Calu3 (cell line): ENCODE results near the gene LRRC38. TPM values are rescaled to one million over a fixed set of nuclear protein-coding genes. Genes with fewer than 3 reads are reported as not detected.
"Not testable (repeated sequence)": the region's sequence is repeated elsewhere in the genome, so short reads cannot be mapped to it uniquely, and the experiment has no call there.

Experiments
- Bru-seq: library from RNA; stranded (reverse); fragments of 400-500 nt; gene quantifications from one replicate; lab custom pipeline; 2021; lab: Mats Ljungman, UMichigan
- BruChase-seq, 2 experiments: library from RNA; stranded (reverse); fragments of 400-500 nt; gene quantifications; one replicate each; lab custom pipeline; 2021; lab: Mats Ljungman, UMichigan
- BruUV-seq: library from RNA; stranded (reverse); fragments of 400-500 nt; replicated peaks from 2 replicates; lab custom pipeline; 2021; lab: Mats Ljungman, UMichigan
- CTCF ChIA-PET: fragments of 300-600 bp; sonication (Branson Sonifier 250); formaldehyde crosslinking; loops from one replicate; lab custom pipeline; 2022; ENCODE audit warnings: antibody characterized with exemption; lab: Charles Lee
- DNase-seq: peaks from one replicate; pipeline ENCODE4 v3.0.0; 2022
- H3K27ac Mint-ChIP-seq: one replicate; pipeline ENCODE4 v1.8.0; 2022; ENCODE audit warnings: mixed read lengths; ENCODE audit not compliant: unreplicated experiment
- H3K27me3 Mint-ChIP-seq: one replicate; pipeline ENCODE4 v1.8.0; 2022; ENCODE audit warnings: mixed read lengths; ENCODE audit not compliant: unreplicated experiment
- H3K36me3 Mint-ChIP-seq: one replicate; pipeline ENCODE4 v1.8.0; 2022; ENCODE audit warnings: mild to moderate bottlenecking, moderate library complexity, mixed read lengths; ENCODE audit not compliant: insufficient read depth, unreplicated experiment
- H3K4me1 Mint-ChIP-seq: one replicate; pipeline ENCODE4 v1.8.0; 2022; ENCODE audit warnings: mild to moderate bottlenecking, low read depth, mixed read lengths; ENCODE audit not compliant: unreplicated experiment
- H3K4me3 Mint-ChIP-seq: one replicate; pipeline ENCODE4 v1.8.0; 2022; ENCODE audit warnings: mild to moderate bottlenecking, low read depth, moderate library complexity, mixed read lengths; ENCODE audit not compliant: unreplicated experiment
- H3K9me3 Mint-ChIP-seq: one replicate; pipeline ENCODE4 v1.8.0; 2022; ENCODE audit warnings: low read depth, mixed read lengths; ENCODE audit not compliant: unreplicated experiment
- CTCF ChIP-seq: fragments of 200-600 bp; IDR thresholded peaks from one replicate; pipeline ENCODE4 v1.8.0; 2022; ENCODE audit warnings: antibody characterized with exemption; ENCODE audit not compliant: unreplicated experiment
- intact Hi-C: fragments of 100-400 bp; cut with micrococcal nuclease; formaldehyde crosslinking; loops from one replicate; pipeline ENCODE4 v1.10.0; 2022; ENCODE audit not compliant: unreplicated experiment
- long read RNA-seq: library from polyadenylated mRNA; stranded (forward); transcript quantifications from one replicate; pipeline ENCODE4 v2.0.0, GENCODE V29; 2022
- total RNA-seq: library from RNA; stranded (reverse); gene quantifications from 2 replicates; pipeline ENCODE4 v1.2.3, GENCODE V29; 2022

LRRC38 gene
- total RNA-seq (not detected in 2 replicates), Bru-seq, nascent RNA (not detected), BruChase-seq, experiment 1, labeled RNA remaining after a 6-hour chase (not detected), BruChase-seq, experiment 2, labeled RNA remaining after a 2-hour chase (not detected)
- long read RNA-seq: 0 reads

GRCh38 chr1:13513895-13514546 lies at the start of gene LRRC38:
LRRC38 (minus strand) TSS chr1:13514003; CDS start chr1:13513593, 410 bp downstream.
- Mint-ChIP-seq H3K4me3 (no peak within 1 kb of the TSS), H3K27me3 (no peaks in the 10 kb centered on the region), H3K4me1 (no peaks in the 10 kb centered on the region), H3K27ac (no peak within 1 kb of the TSS), H3K36me3 (no peaks in the 10 kb centered on the region), H3K9me3 (peaks cover under 1% of the 10 kb centered on the region)
- TF ChIP-seq CTCF: no peak
- no peak for DNase-seq
- CTCF ChIA-PET: no interaction called here
- BruUV-seq: no TSS peak
- intact Hi-C loops: no loop called here

- H3K9me3 Mint-ChIP-seq, BruUV-seq, H3K36me3 Mint-ChIP-seq, CTCF ChIA-PET, H3K27ac Mint-ChIP-seq, H3K4me3 Mint-ChIP-seq, H3K4me1 Mint-ChIP-seq, intact Hi-C loops, H3K27me3 Mint-ChIP-seq, DNase-seq: not testable (repeated sequence)
Observed at GRCh38 chr1:13562981-13563380, 49.2 kb upstream of the LRRC38 start.

- H3K4me1 Mint-ChIP-seq: no peaks in the 10 kb centered on the region
- peaks cover 7% of the 10 kb centered on the region for H3K9me3 Mint-ChIP-seq
- no TSS peak for BruUV-seq
- H3K4me3 Mint-ChIP-seq: no peak overlapping the region
- H3K27ac Mint-ChIP-seq: no peak overlapping the region
- DNase-seq: no peak
- intact Hi-C loops: no loop called here
- CTCF ChIA-PET: no interaction called here
- no peaks in the 10 kb centered on the region for H3K27me3 Mint-ChIP-seq
- TF ChIP-seq CTCF: no peak
- no peaks in the 10 kb centered on the region for H3K36me3 Mint-ChIP-seq
Observed at GRCh38 chr1:13560541-13560940, 46.7 kb upstream of the LRRC38 start.

- intact Hi-C loops: no loop called here
- CTCF ChIA-PET: no interaction called here
- Mint-ChIP-seq H3K4me1 (no peaks in the 10 kb centered on the region), H3K9me3 (no peaks in the 10 kb centered on the region), H3K27ac (no peak overlapping the region), H3K27me3 (no peaks in the 10 kb centered on the region), H3K36me3 (no peaks in the 10 kb centered on the region), H3K4me3 (no peak overlapping the region)
- no TSS peak for BruUV-seq
- no peak for TF ChIP-seq CTCF
- DNase-seq: no peak
Observed at GRCh38 chr1:13556224-13556764, 42.5 kb upstream of the LRRC38 start.

GRCh38 chr1:13554798-13555197 lies 41.0 kb upstream of the LRRC38 start:
- BruUV-seq: no TSS peak
- intact Hi-C loops: no loop called here
- peaks cover 4% of the 10 kb centered on the region for H3K9me3 Mint-ChIP-seq
- H3K4me1 Mint-ChIP-seq: no peaks in the 10 kb centered on the region
- CTCF ChIA-PET: no interaction called here
- DNase-seq: no peak
- no peak overlapping the region for H3K27ac Mint-ChIP-seq
- no peaks in the 10 kb centered on the region for H3K36me3 Mint-ChIP-seq
- TF ChIP-seq CTCF: no peak
- H3K27me3 Mint-ChIP-seq: no peaks in the 10 kb centered on the region
- H3K4me3 Mint-ChIP-seq: no peak overlapping the region
